ENCODE data around the gene ZNF185.

The ZNF185 gene

DNA sequence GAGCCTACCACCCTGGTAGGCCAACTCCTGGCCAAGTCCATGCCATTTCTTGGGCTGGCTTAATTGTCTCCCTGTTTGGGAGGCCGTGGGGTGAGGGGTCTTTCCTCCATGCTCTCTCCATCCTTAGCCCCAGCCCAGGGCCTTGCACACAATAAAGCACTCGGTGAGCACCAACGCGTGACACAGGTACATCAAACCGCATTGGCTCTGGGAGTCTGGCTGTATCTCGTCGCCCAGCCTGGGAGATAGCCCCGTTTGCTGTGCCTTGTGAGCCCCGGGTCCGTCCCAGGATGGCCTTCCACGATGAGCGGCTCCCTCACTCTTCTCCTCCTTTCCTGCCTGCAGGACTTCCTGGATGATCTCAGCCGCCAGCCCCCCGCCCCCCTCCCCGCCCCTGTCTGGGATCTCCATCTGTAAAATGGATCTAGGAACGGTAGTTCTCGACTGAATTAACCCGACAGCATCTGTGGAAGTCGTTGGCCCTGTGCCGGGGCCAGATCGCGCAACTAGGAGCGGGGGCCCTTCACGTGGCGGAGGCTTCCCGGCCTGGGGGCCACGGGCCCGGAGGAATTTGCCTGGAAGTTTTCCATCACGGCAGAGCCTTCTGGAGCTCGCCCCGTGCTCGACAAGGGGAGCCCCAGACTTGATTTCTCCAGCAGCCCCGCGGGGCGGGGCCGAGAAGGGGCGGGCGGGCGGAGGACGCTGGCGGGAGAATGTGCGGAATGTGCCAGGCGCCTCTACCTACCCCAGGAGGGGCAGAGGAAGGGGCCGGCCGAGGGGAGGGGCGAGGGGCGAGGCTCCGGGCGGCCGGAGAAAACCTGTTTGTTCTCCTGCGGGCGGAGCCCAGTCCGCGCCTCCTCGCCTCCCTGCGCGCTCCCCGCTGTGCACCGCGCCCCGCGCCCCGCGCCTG is at the start of gene ZNF185:
Gene ZNF185 (plus strand): TSS at position 846 of the 910 bp plus-strand sequence. CDS start 16,423 bp downstream, outside the sequence.
- Histone ChIP-seq H3K9ac (ENCODE audit: low read depth, low read length) (peak within 1 kb of the TSS; percentile 32; the same call in 1 of the 2 replicates), H3K27ac (ENCODE audit: low read length) (no peak within 1 kb of the TSS), H3K4me1 (ENCODE audit: insufficient read depth, low read length) (peaks cover 12% of the 10 kb centered on the region), H3K36me3 (ENCODE audit: insufficient read depth, low read depth, low read length) (no peaks in the 10 kb centered on the region), H3K4me3 (ENCODE audit: low read length) (peak within 1 kb of the TSS; percentile 60), H3K27me3 (ENCODE audit: insufficient read depth, low read length) (peaks cover 11% of the 10 kb centered on the region), H3K9me3 (ENCODE audit: insufficient read depth, low read depth, low read length) (no peaks in the 10 kb centered on the region)

- no peaks in the 10 kb centered on the region for H3K4me1 ChIP-seq (ENCODE audit: insufficient read depth, low read length)
- H3K4me3 ChIP-seq (ENCODE audit: low read length), result no peak overlapping the region
- no peaks in the 10 kb centered on the region for H3K9me3 ChIP-seq (ENCODE audit: insufficient read depth, low read depth, low read length)
- H3K9ac ChIP-seq (ENCODE audit: low read depth, low read length), result no peak overlapping the region
- H3K27ac ChIP-seq (ENCODE audit: low read length), result no peak overlapping the region
- no peaks in the 10 kb centered on the region for H3K27me3 ChIP-seq (ENCODE audit: insufficient read depth, low read length)
- peaks cover 71% of the 10 kb centered on the region for H3K36me3 ChIP-seq (ENCODE audit: insufficient read depth, low read depth, low read length)
These were observed 47.4 kb upstream of the ZNF185 start for GRCh38 chrX:152850465-152850864.

DNA sequence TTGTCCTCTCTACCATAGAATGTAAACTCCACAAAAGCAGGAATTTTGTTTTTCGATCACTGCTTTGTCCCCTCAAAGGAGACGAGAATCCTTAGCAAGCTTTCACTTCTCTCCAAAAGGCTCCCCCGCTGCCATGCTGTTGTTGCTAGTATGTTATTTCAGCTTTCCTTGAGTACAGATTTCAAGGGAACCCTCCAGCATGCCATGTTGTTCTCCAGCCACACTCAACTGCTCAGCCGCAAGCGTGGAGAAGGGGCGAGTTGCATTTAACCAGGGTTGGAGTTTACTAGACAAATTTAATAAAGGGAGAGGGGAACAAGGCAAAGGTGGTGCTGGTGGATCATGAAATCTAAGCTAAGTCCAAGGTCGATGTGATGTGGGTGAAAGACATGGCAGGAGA is 43.9 kb upstream of the ZNF185 start:
- Histone ChIP-seq H3K27me3 (ENCODE audit: insufficient read depth, low read length) (no peaks in the 10 kb centered on the region), H3K4me3 (ENCODE audit: low read length) (no peak overlapping the region), H3K9me3 (ENCODE audit: insufficient read depth, low read depth, low read length) (no peaks in the 10 kb centered on the region), H3K4me1 (ENCODE audit: insufficient read depth, low read length) (no peaks in the 10 kb centered on the region), H3K36me3 (ENCODE audit: insufficient read depth, low read depth, low read length) (peaks cover 53% of the 10 kb centered on the region), H3K27ac (ENCODE audit: low read length) (no peak overlapping the region), H3K9ac (ENCODE audit: low read depth, low read length) (no peak overlapping the region)

DNA sequence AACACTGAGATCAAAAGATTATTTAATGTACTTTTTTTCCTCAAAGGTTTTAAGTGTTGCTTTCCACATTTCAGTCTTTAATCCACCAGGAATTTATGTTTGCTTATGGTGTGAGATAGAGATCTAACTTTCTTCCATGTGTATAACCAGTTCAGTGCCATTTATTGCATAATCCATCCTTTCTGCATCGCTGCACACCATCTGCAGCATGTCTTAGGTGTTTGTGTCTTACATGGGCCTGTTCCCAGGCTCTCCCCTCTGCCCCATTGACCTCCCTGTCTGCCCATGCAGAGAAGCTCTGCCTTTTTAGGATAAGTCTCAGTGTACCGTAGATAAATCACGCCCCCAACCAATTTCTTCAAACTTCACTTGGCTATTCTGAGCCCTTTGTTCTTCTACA is 36.8 kb upstream of the ZNF185 start:
- H3K9me3 ChIP-seq (ENCODE audit: insufficient read depth, low read depth, low read length), result no peaks in the 10 kb centered on the region
- H3K27me3 ChIP-seq (ENCODE audit: insufficient read depth, low read length), result no peaks in the 10 kb centered on the region
- H3K4me1 ChIP-seq (ENCODE audit: insufficient read depth, low read length), result no peaks in the 10 kb centered on the region
- no peak overlapping the region for H3K9ac ChIP-seq (ENCODE audit: low read depth, low read length)
- peaks cover 66% of the 10 kb centered on the region; the same call in 1 of the 2 replicates for H3K36me3 ChIP-seq (ENCODE audit: insufficient read depth, low read depth, low read length)
- no peak overlapping the region for H3K27ac ChIP-seq (ENCODE audit: low read length)
- H3K4me3 ChIP-seq (ENCODE audit: low read length), result no peak overlapping the region

DNA sequence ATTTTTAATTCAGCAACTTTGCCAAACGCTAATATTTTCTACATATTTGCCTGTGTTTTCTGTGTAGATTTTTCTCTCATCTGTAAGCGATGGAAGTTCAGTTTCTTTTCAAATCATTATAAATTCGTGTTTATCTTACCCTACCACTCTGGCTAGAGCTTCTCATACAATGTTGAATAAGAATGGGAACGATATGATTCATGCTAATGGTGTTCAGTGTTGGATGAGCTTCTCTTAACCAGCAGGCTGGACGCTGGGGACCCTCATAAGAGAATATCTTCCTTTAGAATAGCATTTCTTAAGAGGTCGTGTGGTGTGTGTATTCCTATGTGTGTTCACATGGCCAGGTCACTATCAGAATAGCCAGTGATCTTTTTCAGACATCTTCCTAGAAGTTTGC is 36.0 kb upstream of the ZNF185 start:
- H3K27me3 ChIP-seq (ENCODE audit: insufficient read depth, low read length), result no peaks in the 10 kb centered on the region
- no peaks in the 10 kb centered on the region for H3K4me1 ChIP-seq (ENCODE audit: insufficient read depth, low read length)
- no peak overlapping the region for H3K4me3 ChIP-seq (ENCODE audit: low read length)
- H3K9ac ChIP-seq (ENCODE audit: low read depth, low read length), result no peak overlapping the region
- no peaks in the 10 kb centered on the region for H3K9me3 ChIP-seq (ENCODE audit: insufficient read depth, low read depth, low read length)
- H3K36me3 ChIP-seq (ENCODE audit: insufficient read depth, low read depth, low read length), result peaks cover 73% of the 10 kb centered on the region; the same call in 1 of the 2 replicates
- H3K27ac ChIP-seq (ENCODE audit: low read length), result no peak overlapping the region

DNA sequence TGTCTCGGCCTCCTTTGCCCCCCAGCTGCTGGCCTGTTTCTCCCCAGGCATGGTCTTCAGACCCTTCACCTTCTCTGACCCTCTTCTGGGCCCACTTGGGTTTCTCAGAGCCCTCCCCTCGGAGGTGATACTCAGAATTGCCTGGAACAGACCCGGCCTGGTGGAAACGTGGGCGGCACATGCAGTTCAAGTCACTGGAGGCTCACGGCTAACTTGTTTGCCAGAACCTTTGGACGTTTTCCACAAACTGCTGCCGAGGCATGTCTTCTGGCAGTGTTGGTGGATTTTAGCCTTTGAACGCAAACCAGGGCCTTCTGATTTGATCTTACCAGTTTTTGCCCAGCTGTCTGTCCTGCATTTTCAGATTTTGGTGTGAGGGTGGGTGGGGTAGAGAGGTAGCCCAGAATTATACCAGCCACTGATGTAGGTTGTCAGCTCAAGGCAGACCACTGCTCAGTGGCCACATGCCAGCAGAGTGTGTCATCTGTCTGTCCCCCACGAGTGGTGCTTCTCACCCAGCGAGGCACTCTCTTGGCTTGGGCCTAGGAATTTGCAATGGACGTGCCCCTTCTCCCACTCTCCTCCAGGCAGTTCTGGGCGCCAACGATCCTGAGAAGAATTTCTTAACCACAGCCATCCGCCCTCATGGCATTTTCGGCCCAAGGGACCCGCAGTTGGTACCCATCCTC is 32.5 kb upstream of the ZNF185 start:
- no peaks in the 10 kb centered on the region for H3K4me1 ChIP-seq (ENCODE audit: insufficient read depth, low read length)
- no peak overlapping the region for H3K4me3 ChIP-seq (ENCODE audit: low read length)
- H3K27me3 ChIP-seq (ENCODE audit: insufficient read depth, low read length), result no peaks in the 10 kb centered on the region
- H3K27ac ChIP-seq (ENCODE audit: low read length), result no peak overlapping the region
- H3K9ac ChIP-seq (ENCODE audit: low read depth, low read length), result no peak overlapping the region
- H3K36me3 ChIP-seq (ENCODE audit: insufficient read depth, low read depth, low read length), result peaks cover 79% of the 10 kb centered on the region; the same call in 1 of the 2 replicates
- H3K9me3 ChIP-seq (ENCODE audit: insufficient read depth, low read depth, low read length), result no peaks in the 10 kb centered on the region

GRCh38 chrX:152866386-152866785 is 31.5 kb upstream of the ZNF185 start:
- peaks cover 73% of the 10 kb centered on the region; the same call in 1 of the 2 replicates for H3K36me3 ChIP-seq (ENCODE audit: insufficient read depth, low read depth, low read length)
- no peaks in the 10 kb centered on the region for H3K4me1 ChIP-seq (ENCODE audit: insufficient read depth, low read length)

DNA sequence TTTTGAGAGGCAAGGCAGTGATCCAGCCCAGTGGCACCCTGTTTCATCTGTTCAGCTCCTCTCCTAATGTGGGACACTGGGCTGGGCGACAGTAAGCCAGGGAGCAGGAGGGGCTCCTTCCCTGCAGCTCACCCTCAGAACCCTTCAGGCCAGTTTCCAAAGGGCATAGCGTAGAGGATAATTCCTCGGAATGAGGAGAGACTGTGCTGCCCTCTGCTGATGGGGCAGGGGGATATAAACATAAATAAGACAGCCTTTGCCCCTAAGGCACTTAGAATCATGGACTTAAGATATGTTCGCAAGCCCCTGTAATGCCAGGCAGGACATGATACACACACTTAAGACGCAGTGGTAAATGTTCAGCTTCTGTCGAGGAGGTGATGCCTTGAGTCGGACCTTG is 27.9 kb upstream of the ZNF185 start:
- Histone ChIP-seq H3K27me3 (ENCODE audit: insufficient read depth, low read length) (no peaks in the 10 kb centered on the region), H3K9me3 (ENCODE audit: insufficient read depth, low read depth, low read length) (no peaks in the 10 kb centered on the region)

More at GRCh38 chrX:152866386-152866785, 31.5 kb upstream of the ZNF185 start:
- Histone ChIP-seq H3K27ac (ENCODE audit: low read length) (no peak overlapping the region), H3K27me3 (ENCODE audit: insufficient read depth, low read length) (no peaks in the 10 kb centered on the region), H3K9ac (ENCODE audit: low read depth, low read length) (no peak overlapping the region), H3K9me3 (ENCODE audit: insufficient read depth, low read depth, low read length) (no peaks in the 10 kb centered on the region), H3K4me3 (ENCODE audit: low read length) (no peak overlapping the region)

GRCh38 chrX:152871260-152871659 is 26.6 kb upstream of the ZNF185 start:
- Histone ChIP-seq H3K4me3 (ENCODE audit: low read length) (no peak overlapping the region), H3K27ac (ENCODE audit: low read length) (no peak overlapping the region), H3K27me3 (ENCODE audit: insufficient read depth, low read length) (no peaks in the 10 kb centered on the region), H3K4me1 (ENCODE audit: insufficient read depth, low read length) (no peaks in the 10 kb centered on the region), H3K9me3 (ENCODE audit: insufficient read depth, low read depth, low read length) (no peaks in the 10 kb centered on the region), H3K36me3 (ENCODE audit: insufficient read depth, low read depth, low read length) (peaks cover 34% of the 10 kb centered on the region; the same call in 1 of the 2 replicates), H3K9ac (ENCODE audit: low read depth, low read length) (no peak overlapping the region)

More for the DNA sequence above, 27.9 kb upstream of the ZNF185 start:
- Histone ChIP-seq H3K4me3 (ENCODE audit: low read length) (no peak overlapping the region), H3K27ac (ENCODE audit: low read length) (no peak overlapping the region), H3K9ac (ENCODE audit: low read depth, low read length) (no peak overlapping the region), H3K4me1 (ENCODE audit: insufficient read depth, low read length) (no peaks in the 10 kb centered on the region), H3K36me3 (ENCODE audit: insufficient read depth, low read depth, low read length) (peaks cover 46% of the 10 kb centered on the region; the same call in 1 of the 2 replicates)

- H3K9ac ChIP-seq (ENCODE audit: low read depth, low read length), result no peak overlapping the region
- H3K27ac ChIP-seq (ENCODE audit: low read length), result no peak overlapping the region
- no peaks in the 10 kb centered on the region for H3K9me3 ChIP-seq (ENCODE audit: insufficient read depth, low read depth, low read length)
- H3K4me1 ChIP-seq (ENCODE audit: insufficient read depth, low read length), result no peaks in the 10 kb centered on the region
- H3K27me3 ChIP-seq (ENCODE audit: insufficient read depth, low read length), result no peaks in the 10 kb centered on the region
- no peak overlapping the region for H3K4me3 ChIP-seq (ENCODE audit: low read length)
- peaks cover 22% of the 10 kb centered on the region; the same call in 1 of the 2 replicates for H3K36me3 ChIP-seq (ENCODE audit: insufficient read depth, low read depth, low read length)
These were observed 25.3 kb upstream of the ZNF185 start for GRCh38 chrX:152872522-152872921.

- Histone ChIP-seq H3K4me3 (ENCODE audit: low read length) (no peak overlapping the region), H3K36me3 (ENCODE audit: insufficient read depth, low read depth, low read length) (peaks cover 20% of the 10 kb centered on the region; the same call in 1 of the 2 replicates), H3K27me3 (ENCODE audit: insufficient read depth, low read length) (no peaks in the 10 kb centered on the region), H3K27ac (ENCODE audit: low read length) (no peak overlapping the region), H3K9ac (ENCODE audit: low read depth, low read length) (no peak overlapping the region), H3K4me1 (ENCODE audit: insufficient read depth, low read length) (no peaks in the 10 kb centered on the region), H3K9me3 (ENCODE audit: insufficient read depth, low read depth, low read length) (no peaks in the 10 kb centered on the region)
These were observed 24.5 kb upstream of the ZNF185 start for GRCh38 chrX:152873361-152873760.
